ENCODE data around the gene GAS6. TPM values are rescaled to one million over a fixed set of nuclear protein-coding genes. Genes with fewer than 3 reads are reported as not detected.

The GAS6 gene
- total and polyA plus RNA-seq, 9 of the 15 experiments (the other 6 are each of a cell fraction or from before 2014, with no cell fraction given) = 0.14 to 9.7 (median 4.7) TPM; not detected in 1

GRCh38 chr13:113889467-113889866, 25.6 kb upstream of the GAS6 start:
- POLR2A ChIA-PET = interaction anchor here (0.6 to 1.7 kb wide), 3 partner anchors 14 to 37 kb away, joined by 3 to 4 read pairs (median 3); no protein-coding TSS in a partner anchor
- CTCF ChIA-PET (ENCODE audit: low intra/inter-chr PET ratio) = no interaction called here
- no peak; the same call in 1 of the 2 replicates for TF ChIP-seq MAFF (IDR thresholded peaks at IDR 0.05; ENCODE audit: low read length)
- TF ChIP-seq MNT (conservative IDR thresholded peaks at IDR 0.05) = no peak
- peak in 1 of 2 experiments; percentile 47; a peak in 3 of 4 replicates for TF ChIP-seq RAD21 (CRISPR knock-in tag; conservative IDR thresholded peaks at IDR 0.05 in 1 of 2, IDR thresholded peaks at IDR 0.05 in 1 of 2)
- TF ChIP-seq HNRNPLL (IDR thresholded peaks at IDR 0.05; ENCODE audit: low read depth, low read length, poor library complexity, severe bottlenecking) = no peak
- TF ChIP-seq ZFP36 (IDR thresholded peaks at IDR 0.05; ENCODE audit: low read depth, low read length, partially characterized antibody) = no peak
- TF ChIP-seq, protein P1, sequence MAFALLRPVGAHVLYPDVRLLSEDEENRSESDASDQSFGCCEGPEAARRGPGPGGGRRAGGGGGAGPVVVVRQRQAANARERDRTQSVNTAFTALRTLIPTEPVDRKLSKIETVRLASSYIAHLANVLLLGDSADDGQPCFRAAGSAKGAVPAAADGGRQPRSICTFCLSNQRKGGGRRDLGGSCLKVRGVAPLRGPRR (CRISPR knock-in tag; IDR thresholded peaks at IDR 0.05) = no peak
- no peak for TF ChIP-seq LARP7 (IDR thresholded peaks at IDR 0.05)
- TF ChIP-seq RBBP5 (IDR thresholded peaks at IDR 0.05; ENCODE audit: borderline replicate concordance, insufficient read depth, low read length, poor library complexity, severe bottlenecking) = no peak
- TF ChIP-seq ZNF395 (CRISPR knock-in tag; IDR thresholded peaks at IDR 0.05) = no peak
- TF ChIP-seq ZNF175 (CRISPR knock-in tag; IDR thresholded peaks at IDR 0.05; ENCODE audit: low read depth) = no peak
- TF ChIP-seq, protein P2, sequence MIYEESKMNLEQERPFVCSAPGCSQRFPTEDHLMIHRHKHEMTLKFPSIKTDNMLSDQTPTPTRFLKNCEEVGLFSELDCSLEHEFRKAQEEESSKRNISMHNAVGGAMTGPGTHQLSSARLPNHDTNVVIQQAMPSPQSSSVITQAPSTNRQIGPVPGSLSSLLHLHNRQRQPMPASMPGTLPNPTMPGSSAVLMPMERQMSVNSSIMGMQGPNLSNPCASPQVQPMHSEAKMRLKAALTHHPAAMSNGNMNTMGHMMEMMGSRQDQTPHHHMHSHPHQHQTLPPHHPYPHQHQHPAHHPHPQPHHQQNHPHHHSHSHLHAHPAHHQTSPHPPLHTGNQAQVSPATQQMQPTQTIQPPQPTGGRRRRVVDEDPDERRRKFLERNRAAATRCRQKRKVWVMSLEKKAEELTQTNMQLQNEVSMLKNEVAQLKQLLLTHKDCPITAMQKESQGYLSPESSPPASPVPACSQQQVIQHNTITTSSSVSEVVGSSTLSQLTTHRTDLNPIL (CRISPR knock-in tag; IDR thresholded peaks at IDR 0.05) = no peak
- no peak for TF ChIP-seq SMARCA4 (IDR thresholded peaks at IDR 0.05)
- TF ChIP-seq NR2C2 (CRISPR knock-in tag; IDR thresholded peaks at IDR 0.05) = no peak
- no peak for TF ChIP-seq NR2C2 (tag; IDR thresholded peaks at IDR 0.05)
- TF ChIP-seq SIN3B (IDR thresholded peaks at IDR 0.05; ENCODE audit: low read depth) = no peak
- no peak for TF ChIP-seq ZNF785 (CRISPR knock-in tag; IDR thresholded peaks at IDR 0.05)
- TF ChIP-seq ETS2 (tag; IDR thresholded peaks at IDR 0.05; ENCODE audit: borderline replicate concordance, poor library complexity, severe bottlenecking) = no peak
- no peak for TF ChIP-seq ZNF124 (CRISPR knock-in tag; IDR thresholded peaks at IDR 0.05)

More at GRCh38 chr13:113889467-113889866, 25.6 kb upstream of the GAS6 start:
- peak in 1 of 4 experiments; percentile 15 for DNase-seq (ENCODE audit: extremely low read depth in 1 of 4, low spot score in 3 of 4)
- in situ Hi-C loops (cut with MboI) = no loop called here
- Histone ChIP-seq H3K27me3 (ENCODE audit: control insufficient read depth in 2 of 2, insufficient read depth in 2 of 2, low read length in 2 of 2) (peaks cover 6 to 19% of the 10 kb centered on the region in 2 experiments; a peak in 4 of 5 replicates), H3K4me2 (ENCODE audit: insufficient read depth, low read length) (no peak overlapping the region), H3K27ac (ENCODE audit: extremely low read depth, low read depth, low read length) (no peak overlapping the region), H3K9me3 (replicated peaks; ENCODE audit: control insufficient read depth, insufficient read depth, low read depth, low read length) (no peaks in the 10 kb centered on the region), H3K9ac (ENCODE audit: insufficient read depth in 1 of 2, low read depth in 2 of 2, low read length in 2 of 2) (no peak overlapping the region), H4K20me1 (replicated peaks; ENCODE audit: control insufficient read depth, insufficient read depth, low read length) (no peaks in the 10 kb centered on the region), H3K79me2 (ENCODE audit: control insufficient read depth, insufficient read depth, low read length) (no peaks in the 10 kb centered on the region), H3K4me1 (replicated peaks in 1 of 2; ENCODE audit: control insufficient read depth in 2 of 2, insufficient read depth in 2 of 2, low read length in 2 of 2) (no peaks in the 10 kb centered on the region), H3K9me1 (ENCODE audit: control insufficient read depth, insufficient read depth, low read length) (no peaks in the 10 kb centered on the region), H3K4me3 (no peak overlapping the region), H2AFZ (ENCODE audit: low read depth, low read length) (no peak overlapping the region), H3K36me3 (ENCODE audit: control insufficient read depth, insufficient read depth, low read length) (no peaks in the 10 kb centered on the region)
- intact Hi-C loops (cut with micrococcal nuclease) = no loop called here
- 3% methylated on average over 4 of the region's 4 CpGs for WGBS (ENCODE audit: insufficient coverage, low coverage, missing lambda C conversion rate)
- BruUV-seq (replicated peaks) = no TSS peak
- FAIRE-seq = no peak
- peak; percentile 52; the same call in 1 of the 3 replicates for ATAC-seq

All from K562 (cell line).